ENCODE measurements around the gene VWA7.

DNA sequence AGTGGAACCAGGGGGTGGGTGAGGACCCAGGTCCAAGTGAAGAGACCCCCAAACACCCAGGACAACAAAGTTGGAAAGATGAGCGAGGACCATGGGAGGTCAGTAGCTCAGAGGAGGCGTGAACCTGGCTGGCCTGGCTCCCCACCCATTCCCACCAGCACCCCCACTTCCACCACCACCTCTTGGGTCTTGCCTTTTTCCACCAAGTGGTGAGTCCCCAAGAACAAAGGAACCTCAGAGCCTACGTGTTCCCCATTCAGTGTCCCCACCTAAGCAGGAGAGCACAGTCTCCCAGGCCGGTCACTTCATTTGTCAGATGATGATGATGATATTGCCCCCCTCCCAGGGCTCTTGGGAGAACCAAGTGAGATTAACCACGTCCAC is 531 bp upstream of the VWA7 start:
- TF ChIP-seq POLR2AphosphoS5 (IDR thresholded peaks at IDR 0.05; ENCODE audit: low read depth, low read length) = no peak
- no peak for TF ChIP-seq SIN3A (IDR thresholded peaks at IDR 0.05; ENCODE audit: borderline replicate concordance, low read depth, low read length)
- TF ChIP-seq CTCF (IDR thresholded peaks at IDR 0.05) = no peak
- TF ChIP-seq RXRA (IDR thresholded peaks at IDR 0.05; ENCODE audit: borderline replicate concordance, low read depth) = no peak
- TF ChIP-seq, protein P1, sequence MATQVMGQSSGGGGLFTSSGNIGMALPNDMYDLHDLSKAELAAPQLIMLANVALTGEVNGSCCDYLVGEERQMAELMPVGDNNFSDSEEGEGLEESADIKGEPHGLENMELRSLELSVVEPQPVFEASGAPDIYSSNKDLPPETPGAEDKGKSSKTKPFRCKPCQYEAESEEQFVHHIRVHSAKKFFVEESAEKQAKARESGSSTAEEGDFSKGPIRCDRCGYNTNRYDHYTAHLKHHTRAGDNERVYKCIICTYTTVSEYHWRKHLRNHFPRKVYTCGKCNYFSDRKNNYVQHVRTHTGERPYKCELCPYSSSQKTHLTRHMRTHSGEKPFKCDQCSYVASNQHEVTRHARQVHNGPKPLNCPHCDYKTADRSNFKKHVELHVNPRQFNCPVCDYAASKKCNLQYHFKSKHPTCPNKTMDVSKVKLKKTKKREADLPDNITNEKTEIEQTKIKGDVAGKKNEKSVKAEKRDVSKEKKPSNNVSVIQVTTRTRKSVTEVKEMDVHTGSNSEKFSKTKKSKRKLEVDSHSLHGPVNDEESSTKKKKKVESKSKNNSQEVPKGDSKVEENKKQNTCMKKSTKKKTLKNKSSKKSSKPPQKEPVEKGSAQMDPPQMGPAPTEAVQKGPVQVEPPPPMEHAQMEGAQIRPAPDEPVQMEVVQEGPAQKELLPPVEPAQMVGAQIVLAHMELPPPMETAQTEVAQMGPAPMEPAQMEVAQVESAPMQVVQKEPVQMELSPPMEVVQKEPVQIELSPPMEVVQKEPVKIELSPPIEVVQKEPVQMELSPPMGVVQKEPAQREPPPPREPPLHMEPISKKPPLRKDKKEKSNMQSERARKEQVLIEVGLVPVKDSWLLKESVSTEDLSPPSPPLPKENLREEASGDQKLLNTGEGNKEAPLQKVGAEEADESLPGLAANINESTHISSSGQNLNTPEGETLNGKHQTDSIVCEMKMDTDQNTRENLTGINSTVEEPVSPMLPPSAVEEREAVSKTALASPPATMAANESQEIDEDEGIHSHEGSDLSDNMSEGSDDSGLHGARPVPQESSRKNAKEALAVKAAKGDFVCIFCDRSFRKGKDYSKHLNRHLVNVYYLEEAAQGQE (IDR thresholded peaks at IDR 0.05; ENCODE audit: low read depth, low read length) = no peak
- TF ChIP-seq NRF1 (IDR thresholded peaks at IDR 0.05; ENCODE audit: low read depth, low read length) = no peak
- no peak for TF ChIP-seq TAF1 (IDR thresholded peaks at IDR 0.05; ENCODE audit: borderline replicate concordance, low read depth, low read length)
- TF ChIP-seq JUND (IDR thresholded peaks at IDR 0.05) = no peak
- no peak for TF ChIP-seq SMC3 (IDR thresholded peaks at IDR 0.05; ENCODE audit: low read depth, low read length)
- TF ChIP-seq RAD21 (IDR thresholded peaks at IDR 0.05; ENCODE audit: low read length) = no peak
- no peak for TF ChIP-seq FOXJ3 (CRISPR knock-in tag; IDR thresholded peaks at IDR 0.05)
- TF ChIP-seq MAX (IDR thresholded peaks at IDR 0.05; ENCODE audit: low read depth) = no peak

Measured in SK-N-SH (cell line).